Bronchial epithelial cell (primary cell): Measurements from ENCODE around the gene CCAR1. TPM values are rescaled to one million over a fixed set of nuclear protein-coding genes. Genes with fewer than 3 reads are reported as not detected.
"Not testable (repeated sequence)": the region's sequence is repeated elsewhere in the genome, so short reads cannot be mapped to it uniquely, and the experiment has no call there.

Source experiments
- DNase-seq: peaks from one replicate; pipeline ENCODE4 v3.0.0-alpha.2; 2010; ENCODE audit warnings: low read depth
- FAIRE-seq: peaks from 2 replicates; lab custom pipeline; 2011; peaks lifted over from hg19 to GRCh38; lab: Jason Lieb, UNC
- H3K27me3 ChIP-seq: 2 replicates; pipeline ENCODE4 v1.5.1; 2011; ENCODE audit warnings: low read length; ENCODE audit not compliant: control insufficient read depth, insufficient read depth
- H3K36me3 ChIP-seq: 2 replicates; pipeline ENCODE4 v1.5.1; 2011; ENCODE audit warnings: low read length; ENCODE audit not compliant: control insufficient read depth, insufficient read depth
- H3K4me3 ChIP-seq: 2 replicates; pipeline ENCODE4 v1.5.1; 2011; ENCODE audit warnings: mild to moderate bottlenecking, low read depth, low read length, control low read depth
- CTCF ChIP-seq: IDR thresholded peaks from 2 replicates; pipeline ENCODE4 v1.5.1; 2011; ENCODE audit warnings: mild to moderate bottlenecking, moderate library complexity, low read length, control low read depth, inconsistent platforms; ENCODE audit not compliant: insufficient read depth, severe bottlenecking
- total RNA-seq: library from RNA; depleted of rRNA; stranded (reverse); fragments of >200 nt; gene quantifications from 2 replicates; pipeline ENCODE4 v1.2.1, GENCODE V29; 2014

CCAR1 gene
- total RNA-seq, 1 donor from 2014 or later = 19.2 TPM

GRCh38 chr10:68800211-68800610 lies 79.2 kb downstream of the CCAR1 start:
- Histone ChIP-seq H3K27me3 (no peaks in the 10 kb centered on the region), H3K36me3 (peaks cover 2% of the 10 kb centered on the region), H3K4me3 (no peak overlapping the region)
- FAIRE-seq (no peak), DNase-seq (no peak)
- TF ChIP-seq CTCF = no peak

- Histone ChIP-seq H3K36me3 (no peaks in the 10 kb centered on the region), H3K27me3 (no peaks in the 10 kb centered on the region), H3K4me3 (no peak overlapping the region)
- DNase-seq (no peak), FAIRE-seq (no peak)
- no peak for TF ChIP-seq CTCF
Measured at GRCh38 chr10:68804692-68805091, 83.7 kb downstream of the CCAR1 start.

- DNase-seq, H3K4me3 ChIP-seq, FAIRE-seq, H3K27me3 ChIP-seq, H3K36me3 ChIP-seq: not testable (repeated sequence)
Measured at GRCh38 chr10:68810830-68811229, 89.8 kb downstream of the CCAR1 start.

- FAIRE-seq = no peak
- no peaks in the 10 kb centered on the region for H3K27me3 ChIP-seq
- no peak overlapping the region for H3K4me3 ChIP-seq
- no peak for TF ChIP-seq CTCF
- DNase-seq = no peak
- no peaks in the 10 kb centered on the region for H3K36me3 ChIP-seq
Measured at GRCh38 chr10:68811314-68812009, 90.4 kb downstream of the CCAR1 start.

GRCh38 chr10:68812420-68812819 lies 91.4 kb downstream of the CCAR1 start:
- FAIRE-seq (no peak), DNase-seq (no peak)
- TF ChIP-seq CTCF = no peak
- H3K4me3 ChIP-seq = no peak overlapping the region
- no peaks in the 10 kb centered on the region for H3K36me3 ChIP-seq
- H3K27me3 ChIP-seq = no peaks in the 10 kb centered on the region

- Histone ChIP-seq H3K4me3 (no peak overlapping the region), H3K36me3 (no peaks in the 10 kb centered on the region), H3K27me3 (no peaks in the 10 kb centered on the region)
- FAIRE-seq (no peak), DNase-seq (no peak)
- no peak for TF ChIP-seq CTCF
Measured at GRCh38 chr10:68813559-68813958, 92.5 kb downstream of the CCAR1 start.
